Type B pancreatic cell (in vitro differentiated cells): ENCODE results near the gene RNH1. TPM values are rescaled to one million over a fixed set of nuclear protein-coding genes. Genes with fewer than 3 reads are reported as not detected.
A peak's percentile ranks its signal among the peaks of the same experiment; 100 is the strongest.

Source experiments
- DNase-seq: peaks from one replicate; pipeline ENCODE4 v3.0.0; 2021; ENCODE audit warnings: mixed read lengths; ENCODE audit not compliant: unreplicated experiment; ENCODE audit errors: extremely low spot score
- H3K27ac Mint-ChIP-seq: 2 replicates; pipeline ENCODE4 v1.8.0; 2021; ENCODE audit warnings: mild to moderate bottlenecking, mixed read lengths
- H3K27me3 Mint-ChIP-seq: 2 replicates; pipeline ENCODE4 v1.8.0; 2021; ENCODE audit warnings: mixed read lengths
- H3K36me3 Mint-ChIP-seq: 2 replicates; pipeline ENCODE4 v1.8.0; 2021; ENCODE audit warnings: mixed read lengths
- H3K4me1 Mint-ChIP-seq: one replicate; pipeline ENCODE4 v1.8.0; 2021; ENCODE audit warnings: mixed read lengths; ENCODE audit not compliant: unreplicated experiment
- H3K4me3 Mint-ChIP-seq: 2 replicates; pipeline ENCODE4 v1.8.0; 2021; ENCODE audit warnings: mild to moderate bottlenecking, mixed read lengths
- H3K9me3 Mint-ChIP-seq: 2 replicates; pipeline ENCODE4 v1.8.0; 2021; ENCODE audit warnings: mixed read lengths
- total RNA-seq: library from RNA; stranded (reverse); gene quantifications from 2 replicates; pipeline ENCODE4 v1.2.1, GENCODE V29; 2021; ENCODE audit warnings: low replicate concordance
- TF ChIP-seq, protein P1 (sequence below): fragments of 200-600 bp; sonication (generic); conservative IDR thresholded peaks from 2 replicates; pipeline ENCODE4 v1.5.0; 2021; ENCODE audit warnings: antibody characterized with exemption, mild to moderate bottlenecking

Gene RNH1
- total RNA-seq, 1 donor from 2014 or later, result 84.5 TPM

- no peaks in the 10 kb centered on the region for H3K36me3 Mint-ChIP-seq
- no peaks in the 10 kb centered on the region for H3K4me1 Mint-ChIP-seq
- H3K27me3 Mint-ChIP-seq, result peaks cover 18% of the 10 kb centered on the region
- no peak for DNase-seq
- no peaks in the 10 kb centered on the region for H3K9me3 Mint-ChIP-seq
- H3K27ac Mint-ChIP-seq, result no peak overlapping the region
- H3K4me3 Mint-ChIP-seq, result no peak overlapping the region
- TF ChIP-seq, protein P1, sequence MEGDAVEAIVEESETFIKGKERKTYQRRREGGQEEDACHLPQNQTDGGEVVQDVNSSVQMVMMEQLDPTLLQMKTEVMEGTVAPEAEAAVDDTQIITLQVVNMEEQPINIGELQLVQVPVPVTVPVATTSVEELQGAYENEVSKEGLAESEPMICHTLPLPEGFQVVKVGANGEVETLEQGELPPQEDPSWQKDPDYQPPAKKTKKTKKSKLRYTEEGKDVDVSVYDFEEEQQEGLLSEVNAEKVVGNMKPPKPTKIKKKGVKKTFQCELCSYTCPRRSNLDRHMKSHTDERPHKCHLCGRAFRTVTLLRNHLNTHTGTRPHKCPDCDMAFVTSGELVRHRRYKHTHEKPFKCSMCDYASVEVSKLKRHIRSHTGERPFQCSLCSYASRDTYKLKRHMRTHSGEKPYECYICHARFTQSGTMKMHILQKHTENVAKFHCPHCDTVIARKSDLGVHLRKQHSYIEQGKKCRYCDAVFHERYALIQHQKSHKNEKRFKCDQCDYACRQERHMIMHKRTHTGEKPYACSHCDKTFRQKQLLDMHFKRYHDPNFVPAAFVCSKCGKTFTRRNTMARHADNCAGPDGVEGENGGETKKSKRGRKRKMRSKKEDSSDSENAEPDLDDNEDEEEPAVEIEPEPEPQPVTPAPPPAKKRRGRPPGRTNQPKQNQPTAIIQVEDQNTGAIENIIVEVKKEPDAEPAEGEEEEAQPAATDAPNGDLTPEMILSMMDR, result no peak
Measured at GRCh38 chr11:539971-540481, 33.0 kb upstream of the RNH1 start.

- Mint-ChIP-seq H3K4me1 (no peaks in the 10 kb centered on the region), H3K4me3 (peak overlapping the region; percentile 44), H3K36me3 (no peaks in the 10 kb centered on the region), H3K27ac (no peak overlapping the region), H3K27me3 (peaks cover 18% of the 10 kb centered on the region), H3K9me3 (no peaks in the 10 kb centered on the region)
- DNase-seq, result no peak
- TF ChIP-seq, protein P1, result no peak
Measured at GRCh38 chr11:538431-539051, 31.5 kb upstream of the RNH1 start.

GRCh38 chr11:537622-538430, 30.8 kb upstream of the RNH1 start:
- TF ChIP-seq, protein P1, result no peak
- H3K9me3 Mint-ChIP-seq, result no peaks in the 10 kb centered on the region
- H3K27ac Mint-ChIP-seq, result no peak overlapping the region
- peaks cover 18% of the 10 kb centered on the region for H3K27me3 Mint-ChIP-seq
- H3K36me3 Mint-ChIP-seq, result no peaks in the 10 kb centered on the region
- peak overlapping the region; percentile 54 for H3K4me3 Mint-ChIP-seq
- no peaks in the 10 kb centered on the region for H3K4me1 Mint-ChIP-seq
- peak; percentile 67 for DNase-seq

DNA sequence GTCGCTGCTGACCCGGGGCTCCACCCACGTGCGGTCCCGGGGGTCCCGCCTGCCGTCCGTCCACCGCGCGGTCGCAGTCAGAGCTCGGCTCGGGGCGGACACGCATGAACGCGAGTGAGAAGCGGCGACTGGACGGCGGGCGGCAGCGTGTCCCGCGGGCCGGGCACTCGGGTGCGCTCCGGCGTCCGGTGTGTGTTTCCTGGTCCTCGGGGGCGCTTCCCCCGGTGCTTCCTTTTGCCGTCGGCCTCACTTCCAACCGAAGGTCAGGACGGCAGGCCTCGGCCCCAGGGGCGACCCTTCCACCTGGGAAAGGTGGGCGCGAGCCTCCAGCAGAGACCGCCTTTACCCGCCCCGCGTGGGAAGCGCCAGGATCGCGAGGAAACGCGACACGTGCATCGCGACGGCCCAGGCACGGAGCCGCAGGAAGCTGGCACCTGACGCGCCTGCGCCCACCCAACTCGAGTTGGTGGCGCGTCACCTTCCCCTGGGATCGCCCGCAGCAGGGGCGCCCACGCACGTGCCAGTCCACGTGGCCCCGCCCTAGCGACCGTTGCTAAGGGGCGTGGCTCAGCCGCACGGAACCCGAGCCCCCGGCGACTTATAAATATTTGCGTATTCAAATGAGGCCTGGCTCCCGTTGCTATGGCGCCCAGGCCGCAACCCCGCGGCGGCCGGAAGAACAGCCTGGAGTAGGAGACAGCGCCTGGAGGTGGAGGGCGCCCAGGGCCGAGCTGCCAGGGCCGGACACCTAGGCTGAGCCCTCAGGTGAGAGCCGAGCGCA, 30.0 kb upstream of the RNH1 start, which contains the start of gene LRRC56:
Gene LRRC56 (plus strand): TSS at position 687 of the 781 bp plus-strand sequence. CDS start 3,158 bp downstream, outside the sequence.
- DNase-seq, result peak; percentile 83
- TF ChIP-seq, protein P1, result no peak

More for the DNA sequence above, 30.0 kb upstream of the RNH1 start, which contains the start of gene LRRC56:
- Mint-ChIP-seq H3K4me1 (no peaks in the 10 kb centered on the region), H3K36me3 (no peaks in the 10 kb centered on the region), H3K9me3 (no peaks in the 10 kb centered on the region), H3K27me3 (peaks cover 18% of the 10 kb centered on the region), H3K4me3 (peak within 1 kb of the TSS; percentile 93), H3K27ac (peak within 1 kb of the TSS; percentile 86)
